Measurements from ENCODE around the gene CFAP61.

CFAP61 gene

DNA sequence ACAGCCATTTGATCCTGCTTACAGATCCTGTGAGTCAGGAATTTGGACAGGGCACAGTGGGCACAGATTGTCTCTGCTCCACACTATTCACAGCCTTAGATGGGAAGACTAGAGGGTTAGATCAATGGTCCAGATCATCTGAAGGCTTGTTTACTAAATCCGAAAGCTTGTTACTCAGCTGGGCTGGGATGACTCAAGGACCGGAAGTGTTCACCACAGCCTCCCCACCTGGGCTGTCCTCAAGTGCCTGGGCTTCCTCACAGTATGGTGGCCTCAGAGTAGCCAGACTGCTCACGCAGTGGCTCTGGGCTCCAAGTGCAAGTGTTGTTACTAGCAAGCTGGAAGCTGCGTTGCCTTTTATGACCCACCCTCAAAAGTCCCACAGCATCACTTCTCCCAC, 240.1 kb downstream of the CFAP61 start:
- no peak for DNase-seq (ENCODE audit: low read depth)
- H3K4me3 ChIP-seq (replicated peaks; ENCODE audit: low read depth, low read length): no peak overlapping the region
- TF ChIP-seq, protein P1, sequence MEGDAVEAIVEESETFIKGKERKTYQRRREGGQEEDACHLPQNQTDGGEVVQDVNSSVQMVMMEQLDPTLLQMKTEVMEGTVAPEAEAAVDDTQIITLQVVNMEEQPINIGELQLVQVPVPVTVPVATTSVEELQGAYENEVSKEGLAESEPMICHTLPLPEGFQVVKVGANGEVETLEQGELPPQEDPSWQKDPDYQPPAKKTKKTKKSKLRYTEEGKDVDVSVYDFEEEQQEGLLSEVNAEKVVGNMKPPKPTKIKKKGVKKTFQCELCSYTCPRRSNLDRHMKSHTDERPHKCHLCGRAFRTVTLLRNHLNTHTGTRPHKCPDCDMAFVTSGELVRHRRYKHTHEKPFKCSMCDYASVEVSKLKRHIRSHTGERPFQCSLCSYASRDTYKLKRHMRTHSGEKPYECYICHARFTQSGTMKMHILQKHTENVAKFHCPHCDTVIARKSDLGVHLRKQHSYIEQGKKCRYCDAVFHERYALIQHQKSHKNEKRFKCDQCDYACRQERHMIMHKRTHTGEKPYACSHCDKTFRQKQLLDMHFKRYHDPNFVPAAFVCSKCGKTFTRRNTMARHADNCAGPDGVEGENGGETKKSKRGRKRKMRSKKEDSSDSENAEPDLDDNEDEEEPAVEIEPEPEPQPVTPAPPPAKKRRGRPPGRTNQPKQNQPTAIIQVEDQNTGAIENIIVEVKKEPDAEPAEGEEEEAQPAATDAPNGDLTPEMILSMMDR (IDR thresholded peaks at IDR 0.05; ENCODE audit: low read length, missing control alignments): no peak

DNA sequence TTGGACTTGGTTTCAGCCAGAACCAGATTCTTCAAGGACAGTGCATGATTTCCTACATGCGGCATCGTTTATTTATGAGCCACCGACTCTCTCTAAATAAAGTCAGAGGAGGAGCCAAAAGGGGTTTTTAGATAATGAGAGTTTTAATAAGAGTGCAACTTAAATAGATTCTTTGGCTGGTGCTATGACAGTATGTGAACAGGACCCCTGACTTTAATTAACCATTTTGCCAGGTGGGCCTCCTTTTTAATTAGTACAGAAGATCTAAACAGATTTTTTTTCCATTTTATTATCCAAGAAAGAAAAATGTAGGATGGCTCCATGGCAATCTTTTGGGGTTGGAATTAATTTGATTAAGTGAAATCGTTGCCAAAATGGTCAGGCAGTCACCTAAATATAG, 240.8 kb downstream of the CFAP61 start:
- no peak for DNase-seq (ENCODE audit: low read depth)
- no peak overlapping the region for H3K4me3 ChIP-seq (replicated peaks; ENCODE audit: low read depth, low read length)
- TF ChIP-seq, protein P1 (IDR thresholded peaks at IDR 0.05; ENCODE audit: low read length, missing control alignments): no peak

DNA sequence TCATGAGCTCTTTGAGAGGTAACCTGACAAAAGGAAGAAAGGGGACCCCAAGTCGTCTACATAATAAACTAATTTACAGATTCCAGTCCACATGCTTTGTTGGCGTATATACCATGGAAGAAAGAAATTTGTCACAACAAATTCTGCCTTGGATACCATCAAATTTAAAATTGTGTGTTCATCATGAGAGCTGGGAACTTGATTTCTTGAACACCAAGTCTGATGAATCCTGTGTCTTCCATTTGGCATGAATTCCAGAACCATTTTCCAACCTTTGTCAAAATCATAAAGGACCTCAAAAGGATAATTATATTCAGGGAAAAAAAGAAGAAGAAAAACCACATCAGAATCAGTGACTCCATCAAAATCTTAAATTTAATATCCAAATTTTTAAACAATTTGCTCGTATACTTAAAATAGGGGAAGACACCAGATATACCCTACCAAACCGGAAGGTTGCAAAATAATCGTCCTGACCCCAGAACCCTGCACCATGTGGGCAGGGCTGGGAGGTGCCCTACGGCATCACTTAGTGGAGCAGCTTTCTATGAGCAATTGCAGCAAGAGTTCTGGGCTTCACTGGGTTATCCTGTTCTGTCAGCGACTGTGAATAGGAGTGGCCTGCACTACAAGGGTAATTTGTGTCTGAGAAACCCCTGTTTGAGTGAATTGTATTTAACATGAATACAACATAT, 241.5 kb downstream of the CFAP61 start:
- TF ChIP-seq, protein P1 (IDR thresholded peaks at IDR 0.05; ENCODE audit: low read length, missing control alignments): no peak
- no peak overlapping the region for H3K4me3 ChIP-seq (replicated peaks; ENCODE audit: low read depth, low read length)

DNA sequence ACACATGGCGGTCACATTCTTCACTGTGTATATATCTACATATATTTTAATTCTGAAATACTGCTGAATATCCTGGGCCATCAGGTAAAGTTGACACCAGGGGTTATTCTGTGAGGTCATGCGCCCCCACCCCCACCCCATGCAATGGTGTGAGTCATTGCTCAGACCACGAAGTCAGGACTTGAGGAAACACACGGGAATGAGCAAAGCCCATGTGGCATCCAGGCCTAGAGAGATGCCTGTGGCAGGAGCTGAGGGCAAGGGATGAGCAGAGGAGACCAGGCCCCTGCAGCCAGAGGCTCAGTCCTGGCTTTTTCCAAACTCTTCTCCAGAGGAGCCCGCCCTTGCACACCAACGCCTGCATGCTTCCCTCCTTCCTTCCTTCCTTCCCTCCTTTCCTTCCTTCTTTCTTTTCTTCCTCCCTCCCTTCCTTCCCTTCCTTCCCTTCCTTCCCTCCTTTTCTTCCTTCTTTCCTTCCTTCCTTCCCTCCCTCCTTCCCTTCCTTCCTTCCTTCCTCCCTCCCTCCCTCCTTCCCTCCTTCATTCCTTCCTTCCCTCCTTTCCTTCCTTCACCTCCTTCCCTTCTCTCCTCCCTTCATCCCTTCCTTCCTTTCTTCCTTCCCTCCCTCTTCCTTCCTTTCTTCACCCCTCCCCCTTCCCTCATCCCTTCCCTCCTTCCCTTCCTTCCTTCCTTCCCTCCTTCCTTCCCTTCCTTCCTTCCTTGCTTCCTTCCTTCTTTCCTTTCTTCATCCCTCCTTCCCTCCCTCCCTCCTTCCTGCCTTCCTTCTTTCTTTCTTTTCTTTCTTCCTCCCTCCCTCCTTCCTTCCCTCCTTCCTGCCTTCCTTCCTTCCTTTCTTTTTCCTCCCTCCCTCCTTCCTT, 243.5 kb downstream of the CFAP61 start:
- no peak for DNase-seq (ENCODE audit: low read depth)
- H3K4me3 ChIP-seq (replicated peaks; ENCODE audit: low read depth, low read length): no peak overlapping the region
- TF ChIP-seq, protein P1 (IDR thresholded peaks at IDR 0.05; ENCODE audit: low read length, missing control alignments): no peak

More for the DNA sequence above, 241.5 kb downstream of the CFAP61 start:
- DNase-seq (ENCODE audit: low read depth): no peak

DNA sequence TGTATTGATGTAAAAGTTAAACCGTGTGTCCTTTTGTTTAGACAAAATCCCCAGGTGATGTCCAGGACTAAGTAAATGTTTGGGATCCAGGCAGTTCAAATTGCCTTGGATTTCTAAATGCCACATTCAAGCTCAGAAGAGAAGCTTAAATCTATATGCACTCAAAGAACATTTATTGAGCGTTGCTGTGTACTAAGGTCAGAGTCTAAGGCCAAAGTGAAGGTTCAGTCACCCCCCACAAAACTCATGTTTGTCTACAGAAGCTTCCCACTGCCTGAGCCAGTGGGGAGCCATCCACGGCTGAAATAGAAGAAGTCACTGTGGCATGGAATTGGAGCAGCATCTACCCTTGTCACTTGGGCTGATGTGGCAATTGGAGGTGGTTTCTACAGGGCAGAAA, 244.8 kb downstream of the CFAP61 start:
- DNase-seq (ENCODE audit: low read depth): no peak
- no peak overlapping the region for H3K4me3 ChIP-seq (replicated peaks; ENCODE audit: low read depth, low read length)
- TF ChIP-seq, protein P1 (IDR thresholded peaks at IDR 0.05; ENCODE audit: low read length, missing control alignments): no peak

DNA sequence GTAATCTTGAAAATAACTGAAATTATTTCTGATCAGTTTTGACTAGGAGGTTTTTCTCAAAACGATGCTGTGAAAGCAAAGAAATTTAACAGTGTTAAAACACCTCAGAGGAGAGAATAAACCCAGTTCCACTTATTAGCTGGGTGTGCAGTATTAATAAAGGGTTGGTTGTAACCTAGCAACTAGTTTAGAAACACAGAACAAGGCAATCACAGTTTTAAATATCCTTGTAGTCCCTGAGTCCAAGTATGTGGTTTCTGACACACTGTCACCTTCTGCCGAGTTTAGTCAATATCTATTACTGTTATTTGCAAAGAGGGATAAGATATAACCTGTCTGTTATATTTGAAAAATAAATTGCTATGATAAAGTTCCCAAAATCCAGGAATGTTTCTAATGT, 245.4 kb downstream of the CFAP61 start:
- TF ChIP-seq, protein P1 (IDR thresholded peaks at IDR 0.05; ENCODE audit: low read length, missing control alignments): no peak
- DNase-seq (ENCODE audit: low read depth): no peak
- no peak overlapping the region for H3K4me3 ChIP-seq (replicated peaks; ENCODE audit: low read depth, low read length)

Measured in fibroblast of pulmonary artery (primary cell).